Measurements from ENCODE around the gene MYOCD.

Gene MYOCD

GRCh38 chr17:12641084-12641483 is 24.6 kb upstream of the MYOCD start:
- no peak for DNase-seq (ENCODE audit: low read depth in 2 of 2)

- DNase-seq (ENCODE audit: low read depth in 2 of 2), result no peak
These were observed 23.7 kb upstream of the MYOCD start for GRCh38 chr17:12642034-12642433.

GRCh38 chr17:12643822-12644221 is 21.9 kb upstream of the MYOCD start:
- DNase-seq (ENCODE audit: low read depth in 2 of 2), result no peak

GRCh38 chr17:12644623-12645022 is 21.1 kb upstream of the MYOCD start:
- DNase-seq (ENCODE audit: low read depth in 2 of 2), result no peak

GRCh38 chr17:12646761-12647422 is 18.8 kb upstream of the MYOCD start:
- no peak for DNase-seq (ENCODE audit: low read depth in 2 of 2)

GRCh38 chr17:12648498-12648897 is 17.2 kb upstream of the MYOCD start:
- no peak for DNase-seq (ENCODE audit: low read depth in 2 of 2)

- no peak for DNase-seq (ENCODE audit: low read depth in 2 of 2)
These were observed 9.8 kb upstream of the MYOCD start for GRCh38 chr17:12655936-12656335.

- DNase-seq (ENCODE audit: low read depth in 2 of 2), result no peak
These were observed 9.3 kb upstream of the MYOCD start for GRCh38 chr17:12656354-12656753.

- DNase-seq (ENCODE audit: low read depth in 2 of 2), result no peak
These were observed 6.2 kb upstream of the MYOCD start for GRCh38 chr17:12659500-12659899.

GRCh38 chr17:12664252-12664651 is 1.4 kb upstream of the MYOCD start:
- no peak for DNase-seq (ENCODE audit: low read depth in 2 of 2)

- no peak for DNase-seq (ENCODE audit: low read depth in 2 of 2)
These were observed 812 bp upstream of the MYOCD start for GRCh38 chr17:12664894-12665262.

- DNase-seq (ENCODE audit: low read depth in 2 of 2), result no peak
These were observed 1.0 kb downstream of the MYOCD start for GRCh38 chr17:12666718-12667117.

GRCh38 chr17:12667299-12667958 is 1.7 kb downstream of the MYOCD start:
- no peak for DNase-seq (ENCODE audit: low read depth in 2 of 2)

- no peak for DNase-seq (ENCODE audit: low read depth in 2 of 2)
These were observed 6.2 kb downstream of the MYOCD start for GRCh38 chr17:12671906-12672305.

GRCh38 chr17:12672947-12673346 is 7.3 kb downstream of the MYOCD start:
- DNase-seq (ENCODE audit: low read depth in 2 of 2), result no peak

GRCh38 chr17:12673788-12674187 is 8.1 kb downstream of the MYOCD start:
- DNase-seq (ENCODE audit: low read depth in 2 of 2), result no peak

- no peak for DNase-seq (ENCODE audit: low read depth in 2 of 2)
These were observed 14.8 kb downstream of the MYOCD start for GRCh38 chr17:12680407-12680897.

- no peak for DNase-seq (ENCODE audit: low read depth in 2 of 2)
These were observed 15.3 kb downstream of the MYOCD start for GRCh38 chr17:12680993-12681392.

GRCh38 chr17:12683299-12683698 is 17.6 kb downstream of the MYOCD start:
- no peak for DNase-seq (ENCODE audit: low read depth in 2 of 2)

- DNase-seq (ENCODE audit: low read depth in 2 of 2), result no peak
These were observed 20.8 kb downstream of the MYOCD start for GRCh38 chr17:12686486-12686885.

GRCh38 chr17:12688382-12688781 is 22.7 kb downstream of the MYOCD start:
- DNase-seq (ENCODE audit: low read depth in 2 of 2), result no peak

GRCh38 chr17:12691173-12691572 is 25.5 kb downstream of the MYOCD start:
- no peak for DNase-seq (ENCODE audit: low read depth in 2 of 2)

- DNase-seq (ENCODE audit: low read depth in 2 of 2), result no peak
These were observed 27.9 kb downstream of the MYOCD start for GRCh38 chr17:12693640-12694039.

GRCh38 chr17:12706070-12706469 is 40.4 kb downstream of the MYOCD start:
- no peak for DNase-seq (ENCODE audit: low read depth in 2 of 2)

Measured in stimulated activated CD8-positive, alpha-beta memory T cell treated with anti-CD3 and anti-CD28 coated beads, Interleukin-7, amount 100 ng/mL, for 1 hour (primary cell).